ENCODE data around the gene SNX27.
"Not testable (repeated sequence)": the region's sequence is repeated elsewhere in the genome, so short reads cannot be mapped to it uniquely, and the experiment has no call there.

Gene SNX27

GRCh38 chr1:151638074-151638775, 26.4 kb downstream of the SNX27 start:
- TF ChIP-seq, protein P1, sequence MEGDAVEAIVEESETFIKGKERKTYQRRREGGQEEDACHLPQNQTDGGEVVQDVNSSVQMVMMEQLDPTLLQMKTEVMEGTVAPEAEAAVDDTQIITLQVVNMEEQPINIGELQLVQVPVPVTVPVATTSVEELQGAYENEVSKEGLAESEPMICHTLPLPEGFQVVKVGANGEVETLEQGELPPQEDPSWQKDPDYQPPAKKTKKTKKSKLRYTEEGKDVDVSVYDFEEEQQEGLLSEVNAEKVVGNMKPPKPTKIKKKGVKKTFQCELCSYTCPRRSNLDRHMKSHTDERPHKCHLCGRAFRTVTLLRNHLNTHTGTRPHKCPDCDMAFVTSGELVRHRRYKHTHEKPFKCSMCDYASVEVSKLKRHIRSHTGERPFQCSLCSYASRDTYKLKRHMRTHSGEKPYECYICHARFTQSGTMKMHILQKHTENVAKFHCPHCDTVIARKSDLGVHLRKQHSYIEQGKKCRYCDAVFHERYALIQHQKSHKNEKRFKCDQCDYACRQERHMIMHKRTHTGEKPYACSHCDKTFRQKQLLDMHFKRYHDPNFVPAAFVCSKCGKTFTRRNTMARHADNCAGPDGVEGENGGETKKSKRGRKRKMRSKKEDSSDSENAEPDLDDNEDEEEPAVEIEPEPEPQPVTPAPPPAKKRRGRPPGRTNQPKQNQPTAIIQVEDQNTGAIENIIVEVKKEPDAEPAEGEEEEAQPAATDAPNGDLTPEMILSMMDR (IDR thresholded peaks at IDR 0.05; ENCODE audit: borderline replicate concordance, insufficient read depth, low read depth, low read length) = no peak
- no peak overlapping the region for H3K4me3 ChIP-seq (ENCODE audit: low read depth, low read length)

GRCh38 chr1:151638812-151639211, 27.0 kb downstream of the SNX27 start:
- no peak overlapping the region for H3K4me3 ChIP-seq (ENCODE audit: low read depth, low read length)
- TF ChIP-seq, protein P1 (IDR thresholded peaks at IDR 0.05; ENCODE audit: borderline replicate concordance, insufficient read depth, low read depth, low read length) = no peak

DNA sequence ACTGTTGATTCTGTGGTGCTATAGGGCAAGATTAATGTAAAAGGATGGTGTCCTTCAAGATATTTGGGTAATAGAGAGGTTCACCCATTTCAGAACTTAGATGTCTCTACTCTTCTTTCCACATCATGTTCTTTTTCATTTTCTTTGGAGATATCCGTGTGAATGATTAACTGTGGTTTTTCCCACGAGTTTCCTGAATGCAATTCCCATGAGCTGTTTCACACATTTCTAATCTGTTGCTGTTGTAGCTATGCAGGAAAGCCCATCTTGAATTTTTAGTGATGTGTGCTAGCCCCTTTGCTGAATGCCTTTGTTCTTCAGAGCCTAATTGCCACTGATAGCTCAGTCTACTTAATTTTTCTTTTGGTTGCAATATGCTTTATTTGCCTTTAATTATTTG, 27.6 kb downstream of the SNX27 start:
- no peak overlapping the region for H3K4me3 ChIP-seq (ENCODE audit: low read depth, low read length)
- TF ChIP-seq, protein P1 (IDR thresholded peaks at IDR 0.05; ENCODE audit: borderline replicate concordance, insufficient read depth, low read depth, low read length) = no peak

GRCh38 chr1:151641229-151641628, 29.4 kb downstream of the SNX27 start:
- TF ChIP-seq, protein P1 (IDR thresholded peaks at IDR 0.05; ENCODE audit: borderline replicate concordance, insufficient read depth, low read depth, low read length) = no peak
- H3K4me3 ChIP-seq (ENCODE audit: low read depth, low read length) = no peak overlapping the region

- H3K4me3 ChIP-seq (ENCODE audit: low read depth, low read length) = not testable (repeated sequence)
These were observed 31.2 kb downstream of the SNX27 start for GRCh38 chr1:151643085-151643484.

GRCh38 chr1:151644001-151644400, 32.2 kb downstream of the SNX27 start:
- H3K4me3 ChIP-seq (ENCODE audit: low read depth, low read length) = no peak overlapping the region
- TF ChIP-seq, protein P1 (IDR thresholded peaks at IDR 0.05; ENCODE audit: borderline replicate concordance, insufficient read depth, low read depth, low read length) = no peak

- TF ChIP-seq, protein P1 (IDR thresholded peaks at IDR 0.05; ENCODE audit: borderline replicate concordance, insufficient read depth, low read depth, low read length) = no peak
- H3K4me3 ChIP-seq (ENCODE audit: low read depth, low read length) = no peak overlapping the region
These were observed 41.5 kb downstream of the SNX27 start for GRCh38 chr1:151653397-151653796.

Measured in GM12875 (cell line).